ENCODE results near the gene CRACDL. TPM values are rescaled to one million over a fixed set of nuclear protein-coding genes. Genes with fewer than 3 reads are reported as not detected.

CRACDL gene
- polyA plus RNA-seq, 2 donors = 9.1 to 15.8 TPM

GRCh38 chr2:98833172-98833916 is 102.7 kb downstream of the CRACDL start:
- H3K4me1 ChIP-seq (ENCODE audit: control insufficient read depth in 2 of 2, insufficient read depth in 2 of 2, low read length in 1 of 2) = peaks cover 0 to 2% of the 10 kb centered on the region in 2 donors
- H3K36me3 ChIP-seq (ENCODE audit: control insufficient read depth in 2 of 2, insufficient read depth in 2 of 2, low read length in 1 of 2) = peaks cover 0 to 10% of the 10 kb centered on the region in 2 donors
- WGBS, 2 donors = 62 to 70% methylated on average over 7 of the region's 7 CpGs
- H3K27me3 ChIP-seq (ENCODE audit: control insufficient read depth in 1 of 2, insufficient read depth in 2 of 2, low read length in 2 of 2) = no peaks in the 10 kb centered on the region
- H3K4me3 ChIP-seq (ENCODE audit: low read depth in 1 of 2, low read length in 2 of 2) = no peak overlapping the region
- peak overlapping the region; percentile 15 to 16 for H3K27ac ChIP-seq (ENCODE audit: low read depth in 2 of 2, low read length in 1 of 2)
- no peaks in the 10 kb centered on the region for H3K9me3 ChIP-seq (ENCODE audit: control insufficient read depth in 2 of 2, insufficient read depth in 1 of 2, low read depth in 1 of 2, low read length in 1 of 2)

GRCh38 chr2:98832172-98832571 is 103.9 kb downstream of the CRACDL start:
- H3K27me3 ChIP-seq (ENCODE audit: control insufficient read depth in 1 of 2, insufficient read depth in 2 of 2, low read length in 2 of 2) = no peaks in the 10 kb centered on the region
- no peak overlapping the region for H3K27ac ChIP-seq (ENCODE audit: low read depth in 2 of 2, low read length in 1 of 2)
- peaks cover 0 to 10% of the 10 kb centered on the region in 2 donors for H3K36me3 ChIP-seq (ENCODE audit: control insufficient read depth in 2 of 2, insufficient read depth in 2 of 2, low read length in 1 of 2)
- 93 to 98% methylated on average over 7 of the region's 7 CpGs for WGBS, 2 donors
- H3K9me3 ChIP-seq (ENCODE audit: control insufficient read depth in 2 of 2, insufficient read depth in 1 of 2, low read depth in 1 of 2, low read length in 1 of 2) = no peaks in the 10 kb centered on the region
- no peak overlapping the region for H3K4me3 ChIP-seq (ENCODE audit: low read depth in 1 of 2, low read length in 2 of 2)
- H3K4me1 ChIP-seq (ENCODE audit: control insufficient read depth in 2 of 2, insufficient read depth in 2 of 2, low read length in 1 of 2) = peaks cover 0 to 2% of the 10 kb centered on the region in 2 donors

- Histone ChIP-seq H3K27ac (ENCODE audit: low read depth in 2 of 2, low read length in 1 of 2) (no peak overlapping the region), H3K36me3 (ENCODE audit: control insufficient read depth in 2 of 2, insufficient read depth in 2 of 2, low read length in 1 of 2) (peaks cover 0 to 7% of the 10 kb centered on the region in 2 donors), H3K4me3 (ENCODE audit: low read depth in 1 of 2, low read length in 2 of 2) (no peak overlapping the region), H3K27me3 (ENCODE audit: control insufficient read depth in 1 of 2, insufficient read depth in 2 of 2, low read length in 2 of 2) (no peaks in the 10 kb centered on the region), H3K9me3 (ENCODE audit: control insufficient read depth in 2 of 2, insufficient read depth in 1 of 2, low read depth in 1 of 2, low read length in 1 of 2) (no peaks in the 10 kb centered on the region), H3K4me1 (ENCODE audit: control insufficient read depth in 2 of 2, insufficient read depth in 2 of 2, low read length in 1 of 2) (peaks cover 0 to 2% of the 10 kb centered on the region in 2 donors)
- WGBS, 2 donors = 79 to 82% methylated on average over 5 of the region's 5 CpGs
These were observed 105.4 kb downstream of the CRACDL start for GRCh38 chr2:98830571-98831145.

GRCh38 chr2:98829581-98830270 is 106.3 kb downstream of the CRACDL start:
- 77 to 86% methylated on average over 6 of the region's 6 CpGs for WGBS, 2 donors
- no peak overlapping the region for H3K27ac ChIP-seq (ENCODE audit: low read depth in 2 of 2, low read length in 1 of 2)

GRCh38 chr2:98828793-98829371 is 107.1 kb downstream of the CRACDL start:
- Histone ChIP-seq H3K9me3 (ENCODE audit: control insufficient read depth in 2 of 2, insufficient read depth in 1 of 2, low read depth in 1 of 2, low read length in 1 of 2) (no peaks in the 10 kb centered on the region), H3K27me3 (ENCODE audit: control insufficient read depth in 1 of 2, insufficient read depth in 2 of 2, low read length in 2 of 2) (no peaks in the 10 kb centered on the region), H3K4me1 (ENCODE audit: control insufficient read depth in 2 of 2, insufficient read depth in 2 of 2, low read length in 1 of 2) (peaks cover 0 to 2% of the 10 kb centered on the region in 2 donors), H3K4me3 (ENCODE audit: low read depth in 1 of 2, low read length in 2 of 2) (no peak overlapping the region), H3K27ac (ENCODE audit: low read depth in 2 of 2, low read length in 1 of 2) (no peak overlapping the region), H3K36me3 (ENCODE audit: control insufficient read depth in 2 of 2, insufficient read depth in 2 of 2, low read length in 1 of 2) (peaks cover 0 to 7% of the 10 kb centered on the region in 2 donors)
- WGBS, 2 donors = 70 to 71% methylated on average over 5 of the region's 5 CpGs

More at GRCh38 chr2:98829581-98830270, 106.3 kb downstream of the CRACDL start:
- Histone ChIP-seq H3K4me1 (ENCODE audit: control insufficient read depth in 2 of 2, insufficient read depth in 2 of 2, low read length in 1 of 2) (peaks cover 0 to 2% of the 10 kb centered on the region in 2 donors), H3K36me3 (ENCODE audit: control insufficient read depth in 2 of 2, insufficient read depth in 2 of 2, low read length in 1 of 2) (peaks cover 0 to 7% of the 10 kb centered on the region in 2 donors), H3K9me3 (ENCODE audit: control insufficient read depth in 2 of 2, insufficient read depth in 1 of 2, low read depth in 1 of 2, low read length in 1 of 2) (no peaks in the 10 kb centered on the region), H3K4me3 (ENCODE audit: low read depth in 1 of 2, low read length in 2 of 2) (no peak overlapping the region), H3K27me3 (ENCODE audit: control insufficient read depth in 1 of 2, insufficient read depth in 2 of 2, low read length in 2 of 2) (no peaks in the 10 kb centered on the region)

GRCh38 chr2:98828369-98828744 is 107.7 kb downstream of the CRACDL start:
- no peak overlapping the region for H3K4me3 ChIP-seq (ENCODE audit: low read depth in 1 of 2, low read length in 2 of 2)
- H3K27ac ChIP-seq (ENCODE audit: low read depth in 2 of 2, low read length in 1 of 2) = no peak overlapping the region
- no peaks in the 10 kb centered on the region for H3K9me3 ChIP-seq (ENCODE audit: control insufficient read depth in 2 of 2, insufficient read depth in 1 of 2, low read depth in 1 of 2, low read length in 1 of 2)
- peaks cover 0 to 7% of the 10 kb centered on the region in 2 donors for H3K36me3 ChIP-seq (ENCODE audit: control insufficient read depth in 2 of 2, insufficient read depth in 2 of 2, low read length in 1 of 2)
- peaks cover 0 to 2% of the 10 kb centered on the region in 2 donors for H3K4me1 ChIP-seq (ENCODE audit: control insufficient read depth in 2 of 2, insufficient read depth in 2 of 2, low read length in 1 of 2)
- no peaks in the 10 kb centered on the region for H3K27me3 ChIP-seq (ENCODE audit: control insufficient read depth in 1 of 2, insufficient read depth in 2 of 2, low read length in 2 of 2)
- 90 to 91% methylated on average over 7 of the region's 7 CpGs for WGBS, 2 donors

- H3K27ac ChIP-seq (ENCODE audit: low read depth in 2 of 2, low read length in 1 of 2) = no peak overlapping the region
- peaks cover 0 to 7% of the 10 kb centered on the region in 2 donors for H3K36me3 ChIP-seq (ENCODE audit: control insufficient read depth in 2 of 2, insufficient read depth in 2 of 2, low read length in 1 of 2)
- H3K4me3 ChIP-seq (ENCODE audit: low read depth in 1 of 2, low read length in 2 of 2) = no peak overlapping the region
- H3K9me3 ChIP-seq (ENCODE audit: control insufficient read depth in 2 of 2, insufficient read depth in 1 of 2, low read depth in 1 of 2, low read length in 1 of 2) = no peaks in the 10 kb centered on the region
- H3K27me3 ChIP-seq (ENCODE audit: control insufficient read depth in 1 of 2, insufficient read depth in 2 of 2, low read length in 2 of 2) = no peaks in the 10 kb centered on the region
- peaks cover 2 to 4% of the 10 kb centered on the region in 2 donors for H3K4me1 ChIP-seq (ENCODE audit: control insufficient read depth in 2 of 2, insufficient read depth in 2 of 2, low read length in 1 of 2)
- WGBS, 2 donors = 88 to 90% methylated on average over 11 of the region's 11 CpGs
These were observed 108.2 kb downstream of the CRACDL start for GRCh38 chr2:98827625-98828368.

- peaks cover 0 to 5% of the 10 kb centered on the region in 2 donors for H3K36me3 ChIP-seq (ENCODE audit: control insufficient read depth in 2 of 2, insufficient read depth in 2 of 2, low read length in 1 of 2)
- no peak overlapping the region for H3K4me3 ChIP-seq (ENCODE audit: low read depth in 1 of 2, low read length in 2 of 2)
- H3K4me1 ChIP-seq (ENCODE audit: control insufficient read depth in 2 of 2, insufficient read depth in 2 of 2, low read length in 1 of 2) = peaks cover 2 to 4% of the 10 kb centered on the region in 2 donors
- peaks cover 0 to 4% of the 10 kb centered on the region in 2 donors for H3K9me3 ChIP-seq (ENCODE audit: control insufficient read depth in 2 of 2, insufficient read depth in 1 of 2, low read depth in 1 of 2, low read length in 1 of 2)
- H3K27ac ChIP-seq (ENCODE audit: low read depth in 2 of 2, low read length in 1 of 2) = no peak overlapping the region
- no peaks in the 10 kb centered on the region for H3K27me3 ChIP-seq (ENCODE audit: control insufficient read depth in 1 of 2, insufficient read depth in 2 of 2, low read length in 2 of 2)
- 94 to 95% methylated on average over 15 of the region's 15 CpGs for WGBS, 2 donors
These were observed 109.2 kb downstream of the CRACDL start for GRCh38 chr2:98826856-98827255.

GRCh38 chr2:98825858-98826257 is 110.2 kb downstream of the CRACDL start:
- H3K27ac ChIP-seq (ENCODE audit: low read depth in 2 of 2, low read length in 1 of 2) = no peak overlapping the region
- H3K27me3 ChIP-seq (ENCODE audit: control insufficient read depth in 1 of 2, insufficient read depth in 2 of 2, low read length in 2 of 2) = no peaks in the 10 kb centered on the region
- H3K4me1 ChIP-seq (ENCODE audit: control insufficient read depth in 2 of 2, insufficient read depth in 2 of 2, low read length in 1 of 2) = peaks cover 2 to 4% of the 10 kb centered on the region in 2 donors
- H3K36me3 ChIP-seq (ENCODE audit: control insufficient read depth in 2 of 2, insufficient read depth in 2 of 2, low read length in 1 of 2) = peaks cover 0 to 5% of the 10 kb centered on the region in 2 donors
- no peak overlapping the region for H3K4me3 ChIP-seq (ENCODE audit: low read depth in 1 of 2, low read length in 2 of 2)
- peaks cover 0 to 4% of the 10 kb centered on the region in 2 donors for H3K9me3 ChIP-seq (ENCODE audit: control insufficient read depth in 2 of 2, insufficient read depth in 1 of 2, low read depth in 1 of 2, low read length in 1 of 2)
- WGBS, 2 donors = 94 to 97% methylated on average over 6 of the region's 6 CpGs

Data from esophagus (tissue), 2 donors.